Urinary bladder (tissue), 4 donors: ENCODE results near the gene GPR132. TPM values are rescaled to one million over a fixed set of nuclear protein-coding genes. Genes with fewer than 3 reads are reported as not detected.

Experiments
- DNase-seq: peaks from one replicate; pipeline ENCODE4 v3.0.0-alpha.2; 2015; ENCODE audit errors: extremely low spot score
- H3K27ac ChIP-seq: one replicate; pipeline ENCODE4 v1.5.1; 2013; ENCODE audit warnings: low read depth, mild to moderate bottlenecking, moderate library complexity
- H3K36me3 ChIP-seq: one replicate; pipeline ENCODE4 v1.6.1; 2013; ENCODE audit warnings: mild to moderate bottlenecking, moderate library complexity; ENCODE audit not compliant: insufficient read depth
- H3K4me1 ChIP-seq: one replicate; pipeline ENCODE4 v1.6.1; 2013; ENCODE audit warnings: mild to moderate bottlenecking, moderate library complexity; ENCODE audit not compliant: insufficient read depth
- H3K4me3 ChIP-seq: one replicate; pipeline ENCODE4 v1.5.1; 2013; ENCODE audit warnings: low read depth, low read length
- WGBS: extraction: QIAGEN DNeasy Blood & Tissue Kit; methylation state at CpG from one replicate; pipeline ENCODE4 v1.1.7; 2013; 5-methylcytosine and 5-hydroxymethylcytosine counted together
- polyA plus RNA-seq: library from polyadenylated mRNA; stranded (reverse); fragments of 200-250 nt; gene quantifications from one replicate; pipeline ENCODE4 v1.2.3, GENCODE V29; 2013
- total RNA-seq: library from RNA; depleted of rRNA; stranded (reverse); fragments of >200 nt; gene quantifications from one replicate; pipeline ENCODE4 v1.2.3, GENCODE V29; 2014
- donor health status: healthy with polysubstance abuse.
- donor health status: healthy.

GPR132 gene
- total and polyA plus RNA-seq, 2 donors, result 1.3 to 1.7 TPM

DNA sequence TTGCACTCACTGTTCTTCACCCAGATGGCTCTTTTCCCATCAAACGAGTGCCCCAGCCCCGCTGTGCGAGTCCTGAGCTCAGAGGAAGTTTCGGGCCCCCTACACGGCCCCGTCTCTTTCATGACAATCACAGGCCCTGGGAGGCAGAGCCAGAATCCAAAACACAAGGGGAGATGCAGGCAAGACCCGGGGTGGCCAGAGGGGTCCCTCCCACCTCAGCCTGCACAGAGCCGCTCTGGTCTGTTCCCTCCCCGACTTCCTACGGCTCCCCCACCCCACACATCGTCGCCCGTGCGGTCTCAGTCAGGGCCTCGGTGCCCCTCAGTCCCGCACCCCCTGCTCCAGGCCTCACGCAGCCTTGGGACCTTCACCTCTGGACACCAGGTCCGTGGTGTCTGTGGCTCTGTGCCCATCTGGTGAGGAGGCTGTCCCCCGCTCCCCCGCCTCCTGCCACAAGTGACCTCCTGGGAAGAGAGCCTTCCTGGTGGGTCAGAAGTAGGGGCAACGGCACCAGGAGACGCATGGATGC, 8.9 kb downstream of the GPR132 start:
- no peak overlapping the region for H3K4me3 ChIP-seq
- 68% methylated on average over 22 of the region's 22 CpGs for WGBS
- H3K36me3 ChIP-seq, result no peaks in the 10 kb centered on the region
- DNase-seq, result no peak
- H3K4me1 ChIP-seq, result no peaks in the 10 kb centered on the region
- no peak overlapping the region for H3K27ac ChIP-seq

DNA sequence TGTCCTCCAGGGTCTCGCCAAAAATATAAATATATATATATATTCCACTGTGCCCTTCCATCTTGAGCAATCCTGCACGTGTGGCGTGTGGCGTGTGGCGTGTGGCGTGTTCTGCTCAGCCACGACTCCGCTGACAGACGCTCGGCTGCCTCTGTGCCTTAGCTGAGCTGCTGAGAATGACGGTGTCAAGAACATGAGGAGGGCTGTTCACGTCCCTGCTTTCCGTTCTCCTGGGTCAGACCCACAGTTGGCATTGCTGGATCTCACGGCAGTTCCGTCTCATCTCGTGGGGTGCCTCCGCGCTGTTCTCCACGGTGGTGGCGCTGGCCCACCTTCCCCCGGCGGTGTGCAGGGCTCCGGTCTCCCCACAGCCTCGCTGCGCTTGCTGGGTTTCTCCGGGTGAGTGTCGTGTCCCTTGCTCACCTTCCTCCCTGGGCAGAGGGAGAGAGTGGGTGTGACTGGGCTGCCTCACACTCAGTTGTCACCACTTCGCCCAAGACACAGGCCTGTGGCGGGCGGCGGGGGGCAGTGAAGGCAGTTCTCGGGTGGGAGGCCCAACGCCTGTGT, 9.4 kb downstream of the GPR132 start:
- Histone ChIP-seq H3K36me3 (no peaks in the 10 kb centered on the region), H3K4me1 (no peaks in the 10 kb centered on the region), H3K27ac (no peak overlapping the region), H3K4me3 (no peak overlapping the region)
- no peak for DNase-seq
- 76% methylated on average over 33 of the region's 33 CpGs for WGBS

GRCh38 chr14:105055334-105055733, 9.9 kb downstream of the GPR132 start:
- Histone ChIP-seq H3K36me3 (no peaks in the 10 kb centered on the region), H3K4me3 (no peak overlapping the region), H3K27ac (no peak overlapping the region), H3K4me1 (no peaks in the 10 kb centered on the region)
- no peak for DNase-seq
- WGBS, result 72% methylated on average over 15 of the region's 15 CpGs

GRCh38 chr14:105053996-105054395, 11.2 kb downstream of the GPR132 start:
- Histone ChIP-seq H3K4me3 (no peak overlapping the region), H3K4me1 (no peaks in the 10 kb centered on the region), H3K27ac (no peak overlapping the region), H3K36me3 (no peaks in the 10 kb centered on the region)
- 96% methylated on average over 15 of the region's 15 CpGs for WGBS
- no peak for DNase-seq

- DNase-seq, result no peak
- Histone ChIP-seq H3K36me3 (no peaks in the 10 kb centered on the region), H3K27ac (no peak overlapping the region), H3K4me1 (no peaks in the 10 kb centered on the region), H3K4me3 (no peak overlapping the region)
- WGBS, result 85% methylated on average over 6 of the region's 6 CpGs
Measured at GRCh38 chr14:105053421-105053820, 11.8 kb downstream of the GPR132 start.

DNA sequence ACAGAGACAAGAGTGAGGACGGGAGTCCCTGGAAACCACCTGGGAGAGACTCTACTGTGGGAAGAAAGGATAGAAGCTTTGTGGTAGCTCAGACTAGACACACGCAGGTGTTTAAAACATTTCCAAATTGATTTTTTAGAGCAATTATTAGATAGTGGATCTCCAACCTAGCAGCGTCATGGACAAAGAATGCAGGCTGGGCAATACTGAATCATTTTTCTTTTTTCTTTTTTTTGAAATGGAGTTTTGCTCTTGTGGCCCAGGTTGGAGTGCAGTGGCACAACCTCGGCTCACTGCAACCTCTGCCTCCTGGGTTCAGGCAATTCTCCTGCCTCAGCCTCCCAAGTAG, 13.1 kb downstream of the GPR132 start:
- Histone ChIP-seq H3K27ac (no peak overlapping the region), H3K4me3 (no peak overlapping the region), H3K4me1 (no peaks in the 10 kb centered on the region), H3K36me3 (no peaks in the 10 kb centered on the region)
- DNase-seq, result no peak
- 79% methylated on average over 4 of the region's 4 CpGs for WGBS

GRCh38 chr14:105051182-105052109, 13.8 kb downstream of the GPR132 start:
- WGBS, result 93% methylated on average over 59 of the region's 59 CpGs
- H3K27ac ChIP-seq, result no peak overlapping the region
- no peak overlapping the region for H3K4me3 ChIP-seq
- no peaks in the 10 kb centered on the region for H3K4me1 ChIP-seq
- no peaks in the 10 kb centered on the region for H3K36me3 ChIP-seq
- DNase-seq, result no peak

- Histone ChIP-seq H3K4me1 (no peaks in the 10 kb centered on the region), H3K27ac (no peak overlapping the region), H3K4me3 (no peak overlapping the region), H3K36me3 (no peaks in the 10 kb centered on the region)
- no peak for DNase-seq
- 65% methylated on average over 10 of the region's 10 CpGs for WGBS
Measured at GRCh38 chr14:105050551-105050897, 14.7 kb downstream of the GPR132 start.

- 87% methylated on average over 25 of the region's 25 CpGs for WGBS
- Histone ChIP-seq H3K36me3 (no peaks in the 10 kb centered on the region), H3K4me1 (no peaks in the 10 kb centered on the region), H3K27ac (no peak overlapping the region), H3K4me3 (no peak overlapping the region)
- no peak for DNase-seq
Measured at GRCh38 chr14:105049753-105050550, 15.3 kb downstream of the GPR132 start.

DNA sequence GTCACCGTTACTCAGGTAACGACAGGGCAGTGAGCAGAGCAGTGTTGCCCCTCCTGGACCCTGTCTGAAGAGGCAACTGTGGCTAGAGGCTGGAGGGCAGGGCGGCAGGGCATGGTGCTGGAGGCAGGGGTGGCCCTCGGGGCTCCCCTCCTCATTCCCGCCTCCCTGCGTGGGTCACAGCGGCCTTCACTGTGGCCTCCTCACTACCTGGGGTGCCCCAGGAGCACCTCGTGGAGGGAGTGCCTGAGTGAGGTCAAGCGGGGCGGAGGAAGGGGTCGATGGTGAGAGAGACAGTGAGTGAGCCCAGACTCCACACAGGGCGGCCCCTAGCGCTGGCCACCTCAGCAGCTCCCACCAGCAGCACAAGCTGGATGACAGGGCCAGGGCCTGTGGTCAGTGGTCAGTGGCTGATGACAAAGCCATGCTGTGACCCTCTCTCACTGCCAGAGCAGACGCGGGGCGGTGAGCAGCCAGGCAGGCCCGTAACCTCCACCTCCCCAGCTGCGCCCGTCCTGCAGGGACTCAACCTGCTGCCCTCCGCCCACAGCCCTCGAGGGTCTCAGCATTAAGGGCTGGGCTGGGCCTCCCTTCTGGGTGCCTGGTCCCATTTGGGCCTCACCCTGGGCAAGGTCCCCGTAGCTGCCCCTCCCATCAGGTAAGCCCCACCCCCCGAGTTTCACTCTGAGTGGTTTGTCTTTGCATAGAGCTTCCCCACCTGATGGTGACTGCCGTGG, 17.8 kb downstream of the GPR132 start:
- Histone ChIP-seq H3K36me3 (no peaks in the 10 kb centered on the region), H3K4me1 (no peaks in the 10 kb centered on the region), H3K27ac (no peak overlapping the region), H3K4me3 (no peak overlapping the region)
- no peak for DNase-seq
- WGBS, result 83% methylated on average over 24 of the region's 24 CpGs

- no peaks in the 10 kb centered on the region for H3K4me1 ChIP-seq
- no peak overlapping the region for H3K4me3 ChIP-seq
- no peak overlapping the region for H3K27ac ChIP-seq
- WGBS, result 95% methylated on average over 9 of the region's 9 CpGs
- H3K36me3 ChIP-seq, result no peaks in the 10 kb centered on the region
- DNase-seq, result no peak
Measured at GRCh38 chr14:105046891-105047282, 18.3 kb downstream of the GPR132 start.

DNA sequence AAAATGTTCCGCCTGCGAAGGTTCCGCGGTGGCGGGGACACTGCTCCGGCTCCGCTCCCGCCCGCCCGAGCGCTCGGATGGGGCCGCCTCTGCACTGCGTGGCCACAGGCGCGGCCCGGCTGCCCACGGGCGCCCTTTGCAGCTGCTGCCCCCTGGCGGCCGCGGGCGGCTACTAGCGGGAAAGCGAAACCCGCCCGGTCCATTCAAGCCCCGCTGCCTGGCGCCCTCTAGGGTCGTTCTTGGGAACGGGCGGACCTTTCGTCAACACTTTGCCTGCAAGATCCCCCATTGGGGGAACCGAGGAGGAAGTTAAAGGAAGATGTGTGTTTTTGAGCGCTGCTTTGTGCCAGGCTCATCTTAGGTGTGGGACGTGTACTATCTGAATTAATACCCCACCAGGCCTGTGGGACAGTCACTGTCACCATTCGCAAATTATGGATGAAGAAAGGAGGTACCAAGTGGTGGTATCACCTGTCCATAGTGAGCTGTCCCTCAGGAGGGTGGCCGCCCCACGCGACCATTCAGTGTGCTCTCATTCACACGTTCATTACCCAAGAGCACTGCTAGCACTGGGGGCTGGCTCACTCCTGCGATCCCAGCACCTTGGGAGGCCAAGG, 19.4 kb downstream of the GPR132 start:
- no peak for DNase-seq
- Histone ChIP-seq H3K4me3 (no peak overlapping the region), H3K27ac (no peak overlapping the region), H3K4me1 (no peaks in the 10 kb centered on the region), H3K36me3 (no peaks in the 10 kb centered on the region)
- whole genome bisulfite sequencing, result 5% methylated on average over 42 of the region's 42 CpGs

- Histone ChIP-seq H3K36me3 (no peaks in the 10 kb centered on the region), H3K27ac (no peak overlapping the region), H3K4me3 (no peak overlapping the region), H3K4me1 (no peaks in the 10 kb centered on the region)
- DNase-seq, result no peak
- 62% methylated on average over 7 of the region's 7 CpGs for WGBS
Measured at GRCh38 chr14:105043641-105044040, 21.6 kb downstream of the GPR132 start.
